KMS-11 (cell line): ENCODE results near the gene LRBA.

Experiments used
- H2AFZ ChIP-seq: fragments of 200-600 bp; sonication (generic); 2 replicates; pipeline ENCODE4 v1.6.1; 2016; ENCODE audit warnings: antibody characterized with exemption, mixed run types, low read depth
- H3K27ac ChIP-seq: fragments of 200-600 bp; sonication (generic); 2 replicates; pipeline ENCODE4 v1.6.1; 2016; ENCODE audit warnings: mild to moderate bottlenecking, mixed run types
- H3K27me3 ChIP-seq: fragments of 200-600 bp; sonication (generic); 2 replicates; pipeline ENCODE4 v1.6.1; 2017; ENCODE audit warnings: mild to moderate bottlenecking, low read depth, mixed run types, moderate library complexity; ENCODE audit not compliant: insufficient read depth
- H3K36me3 ChIP-seq: fragments of 200-600 bp; sonication (generic); 2 replicates; pipeline ENCODE4 v1.6.1; 2017; ENCODE audit warnings: mild to moderate bottlenecking, mixed run types; ENCODE audit not compliant: insufficient read depth
- H3K4me1 ChIP-seq: fragments of 200-600 bp; sonication (generic); 2 replicates; pipeline ENCODE4 v1.6.1; 2016; ENCODE audit warnings: mild to moderate bottlenecking, low read depth, mixed run types; ENCODE audit not compliant: poor library complexity, severe bottlenecking
- H3K4me2 ChIP-seq: fragments of 200-600 bp; sonication (generic); 2 replicates; pipeline ENCODE4 v1.7.0; 2016; ENCODE audit warnings: mild to moderate bottlenecking, mixed run types
- H3K4me3 ChIP-seq: fragments of 200-600 bp; sonication (generic); IDR thresholded peaks from 2 replicates; pipeline ENCODE4 v1.6.1; 2017; ENCODE audit warnings: low read depth, low read length, mixed read lengths; ENCODE audit not compliant: insufficient read depth
- H3K79me2 ChIP-seq: fragments of 200-600 bp; sonication (generic); 2 replicates; pipeline ENCODE4 v1.6.1; 2016; ENCODE audit warnings: low read depth, mixed run types; ENCODE audit not compliant: insufficient read depth
- H3K9ac ChIP-seq: fragments of 200-600 bp; sonication (generic); 2 replicates; pipeline ENCODE4 v1.6.1; 2016; ENCODE audit warnings: mild to moderate bottlenecking, mixed run types
- H4K20me1 ChIP-seq: fragments of 200-600 bp; sonication (generic); 2 replicates; pipeline ENCODE4 v1.6.1; 2016; ENCODE audit warnings: mild to moderate bottlenecking, mixed run types; ENCODE audit not compliant: insufficient read depth
- TF ChIP-seq, protein P1 (sequence below): fragments of 200-600 bp; sonication (generic); conservative IDR thresholded peaks from 2 replicates; pipeline ENCODE4 v1.6.1; 2017; ENCODE audit warnings: low read depth, mild to moderate bottlenecking, antibody characterized with exemption, low read length, moderate library complexity, mixed read lengths

Gene LRBA

DNA sequence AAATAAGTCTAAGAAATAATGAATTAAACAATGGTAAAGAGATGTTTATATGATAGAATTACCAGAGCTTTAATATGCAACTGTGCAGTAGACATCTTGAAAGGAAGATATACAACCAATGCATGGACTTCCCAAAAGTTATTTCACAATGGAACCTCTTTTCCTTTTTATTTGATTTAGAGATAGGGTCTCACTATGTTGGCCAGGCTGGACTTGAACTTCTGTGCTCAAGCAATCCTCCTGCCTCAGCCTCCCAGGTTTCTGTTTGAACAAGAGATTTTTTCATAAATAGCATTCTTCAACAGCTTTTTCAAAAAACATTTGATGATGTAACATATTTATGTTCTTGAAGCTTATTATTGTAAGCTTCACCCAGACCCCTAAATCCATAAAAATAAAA is 72.0 kb downstream of the LRBA start:
- H3K9ac ChIP-seq, result no peak overlapping the region
- no peak overlapping the region for H3K4me2 ChIP-seq
- no peak overlapping the region for H3K4me3 ChIP-seq
- no peaks in the 10 kb centered on the region for H3K27me3 ChIP-seq
- peaks cover 29% of the 10 kb centered on the region for H3K4me1 ChIP-seq
- H3K27ac ChIP-seq, result no peak overlapping the region
- H3K79me2 ChIP-seq, result 0 out of 2 replicates have a peak, but pooled peaks cover 3% of the 10 kb centered on the region
- no peaks in the 10 kb centered on the region for H3K36me3 ChIP-seq
- no peak overlapping the region for H2AFZ ChIP-seq
- H4K20me1 ChIP-seq, result no peaks in the 10 kb centered on the region
- TF ChIP-seq, protein P1, sequence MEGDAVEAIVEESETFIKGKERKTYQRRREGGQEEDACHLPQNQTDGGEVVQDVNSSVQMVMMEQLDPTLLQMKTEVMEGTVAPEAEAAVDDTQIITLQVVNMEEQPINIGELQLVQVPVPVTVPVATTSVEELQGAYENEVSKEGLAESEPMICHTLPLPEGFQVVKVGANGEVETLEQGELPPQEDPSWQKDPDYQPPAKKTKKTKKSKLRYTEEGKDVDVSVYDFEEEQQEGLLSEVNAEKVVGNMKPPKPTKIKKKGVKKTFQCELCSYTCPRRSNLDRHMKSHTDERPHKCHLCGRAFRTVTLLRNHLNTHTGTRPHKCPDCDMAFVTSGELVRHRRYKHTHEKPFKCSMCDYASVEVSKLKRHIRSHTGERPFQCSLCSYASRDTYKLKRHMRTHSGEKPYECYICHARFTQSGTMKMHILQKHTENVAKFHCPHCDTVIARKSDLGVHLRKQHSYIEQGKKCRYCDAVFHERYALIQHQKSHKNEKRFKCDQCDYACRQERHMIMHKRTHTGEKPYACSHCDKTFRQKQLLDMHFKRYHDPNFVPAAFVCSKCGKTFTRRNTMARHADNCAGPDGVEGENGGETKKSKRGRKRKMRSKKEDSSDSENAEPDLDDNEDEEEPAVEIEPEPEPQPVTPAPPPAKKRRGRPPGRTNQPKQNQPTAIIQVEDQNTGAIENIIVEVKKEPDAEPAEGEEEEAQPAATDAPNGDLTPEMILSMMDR, result no peak

DNA sequence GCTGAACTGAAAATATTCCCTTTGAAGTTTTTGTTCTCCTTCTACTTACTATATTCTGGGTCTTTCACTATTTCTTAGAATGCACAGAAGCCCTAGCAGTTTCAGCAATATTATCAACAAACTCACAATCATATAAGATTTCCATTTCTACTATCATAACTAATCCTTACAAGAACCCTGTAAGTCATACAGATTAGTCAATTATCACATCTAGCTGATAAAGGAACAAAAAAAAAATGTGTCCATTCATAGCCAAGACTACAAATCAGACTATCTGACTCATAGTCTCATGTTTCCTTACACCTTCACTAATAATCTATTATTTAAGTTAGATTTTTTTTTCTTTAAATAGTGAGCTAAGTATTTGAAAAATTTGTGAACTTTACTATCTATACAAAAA is 72.5 kb downstream of the LRBA start:
- Histone ChIP-seq H3K4me2 (no peak overlapping the region), H4K20me1 (no peaks in the 10 kb centered on the region), H3K79me2 (0 out of 2 replicates have a peak, but pooled peaks cover 3% of the 10 kb centered on the region), H3K27ac (no peak overlapping the region), H3K9ac (no peak overlapping the region), H3K4me3 (no peak overlapping the region), H3K4me1 (peaks cover 29% of the 10 kb centered on the region), H3K27me3 (no peaks in the 10 kb centered on the region), H2AFZ (no peak overlapping the region), H3K36me3 (no peaks in the 10 kb centered on the region)
- TF ChIP-seq, protein P1, result no peak

DNA sequence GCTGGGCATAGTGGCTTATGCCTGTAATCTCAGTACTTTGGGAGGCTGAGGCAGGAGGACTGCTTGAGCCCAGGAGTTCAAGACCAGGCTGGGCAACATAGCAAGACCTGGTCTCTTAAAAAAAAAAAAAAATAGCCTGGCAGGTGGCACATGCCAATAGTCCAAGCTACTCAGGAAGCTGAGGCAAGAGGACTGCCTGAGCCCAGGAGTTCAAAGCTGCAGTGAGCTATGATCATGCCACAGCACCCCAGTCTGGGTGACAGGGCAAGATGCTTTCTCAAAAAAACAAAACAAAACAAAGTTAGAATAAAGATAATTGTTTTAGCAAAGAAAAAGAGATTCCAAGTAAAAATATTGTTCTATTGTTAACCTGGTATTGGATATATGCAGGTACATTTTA is 75.0 kb downstream of the LRBA start:
- Histone ChIP-seq H4K20me1 (no peaks in the 10 kb centered on the region), H3K4me1 (peaks cover 25% of the 10 kb centered on the region), H3K36me3 (no peaks in the 10 kb centered on the region), H3K4me3 (no peak overlapping the region), H3K4me2 (no peak overlapping the region), H2AFZ (no peak overlapping the region), H3K27me3 (no peaks in the 10 kb centered on the region), H3K27ac (no peak overlapping the region), H3K9ac (no peak overlapping the region), H3K79me2 (0 out of 2 replicates have a peak, but pooled peaks cover 7% of the 10 kb centered on the region)
- TF ChIP-seq, protein P1, result no peak

DNA sequence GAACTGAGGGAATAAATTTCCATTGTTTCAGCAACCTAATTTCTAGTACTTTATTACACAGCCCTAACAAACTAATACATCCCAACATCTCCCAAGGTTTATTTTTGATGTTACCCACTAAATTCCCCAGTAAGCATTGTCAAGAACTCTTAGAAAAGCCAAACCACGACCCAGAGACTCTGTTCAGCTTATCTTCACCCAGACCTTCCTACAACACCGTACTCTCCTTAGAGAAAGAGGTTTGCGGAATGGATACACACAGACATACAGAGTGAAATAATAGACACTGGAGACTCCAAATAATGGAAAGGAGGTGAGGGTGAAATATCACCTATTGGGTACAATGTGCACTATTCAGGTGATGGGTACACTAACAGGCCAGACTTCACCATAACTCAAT is 75.6 kb downstream of the LRBA start:
- Histone ChIP-seq H3K4me3 (no peak overlapping the region), H3K79me2 (0 out of 2 replicates have a peak, but pooled peaks cover 7% of the 10 kb centered on the region), H3K36me3 (no peaks in the 10 kb centered on the region), H4K20me1 (no peaks in the 10 kb centered on the region), H3K27ac (no peak overlapping the region), H3K9ac (no peak overlapping the region), H3K4me2 (no peak overlapping the region), H2AFZ (no peak overlapping the region), H3K27me3 (no peaks in the 10 kb centered on the region), H3K4me1 (peaks cover 24% of the 10 kb centered on the region)
- TF ChIP-seq, protein P1, result no peak
